NCI-H446 treated with DMSO at 0.1 percent for 48 hours (cell line): ENCODE measurements around the gene TGFBR2.

Experiments
- DNase-seq: peaks from one replicate; lab custom pipeline; 2025; lab: John Stamatoyannopoulos, UW

TGFBR2 gene

DNA sequence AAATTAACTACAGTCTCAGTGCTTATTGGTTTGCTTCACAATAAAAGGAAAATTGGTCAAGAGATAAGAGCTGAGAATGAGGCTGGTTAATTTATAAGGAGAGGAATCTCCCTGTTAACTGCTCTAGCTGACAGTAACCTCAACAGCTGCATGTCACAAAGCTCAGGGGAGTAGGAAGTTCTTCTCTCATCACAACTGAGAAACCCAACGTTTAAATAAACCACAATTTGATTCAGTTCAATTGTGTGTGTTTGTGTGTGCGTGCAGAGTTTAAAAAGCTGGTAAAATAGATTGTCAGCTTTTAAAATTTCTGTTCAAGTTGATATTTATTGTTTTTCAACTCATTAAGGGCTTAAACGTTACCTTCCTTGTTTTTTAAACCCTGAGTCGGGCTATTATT lies 3.5 kb upstream of the TGFBR2 start:
- no peak for DNase-seq

DNA sequence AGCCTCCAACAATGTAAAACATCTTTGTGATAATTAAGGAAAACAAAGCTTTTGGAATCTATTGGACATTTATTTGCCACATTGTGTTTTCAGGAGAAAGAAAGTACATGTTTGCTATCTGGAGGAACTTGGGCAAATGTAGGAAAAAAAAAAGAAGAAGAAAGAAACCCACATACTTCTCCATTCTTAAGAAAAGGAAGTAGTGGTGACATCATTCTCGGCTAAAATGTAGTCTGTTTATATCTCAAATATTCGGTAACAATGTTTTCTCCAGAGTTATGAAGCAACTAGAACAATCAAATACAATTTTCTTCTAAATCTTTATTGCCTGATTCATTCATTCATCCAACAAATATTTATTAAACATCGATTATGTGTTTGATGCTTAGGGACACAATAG lies 2.3 kb upstream of the TGFBR2 start:
- DNase-seq, result no peak

DNA sequence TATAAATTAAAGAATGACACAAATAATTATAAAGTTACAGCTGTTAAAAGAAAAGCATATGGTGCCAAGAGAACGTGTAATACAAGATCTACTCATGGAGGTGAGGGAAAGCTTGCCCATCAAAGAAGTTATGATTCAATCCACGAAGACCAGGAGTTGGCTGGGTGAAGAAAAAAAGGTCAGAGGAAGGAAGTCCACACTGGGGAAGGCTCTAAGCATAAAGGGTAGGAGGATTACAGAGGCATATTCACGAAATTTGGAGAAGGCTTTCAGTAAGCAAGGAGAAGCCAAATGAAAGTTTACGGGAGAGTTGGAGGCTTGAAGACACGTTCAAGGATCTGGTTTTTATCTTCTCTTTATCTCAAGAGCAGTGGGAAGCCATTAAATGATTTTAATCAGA lies 1.8 kb upstream of the TGFBR2 start:
- DNase-seq, result no peak

DNA sequence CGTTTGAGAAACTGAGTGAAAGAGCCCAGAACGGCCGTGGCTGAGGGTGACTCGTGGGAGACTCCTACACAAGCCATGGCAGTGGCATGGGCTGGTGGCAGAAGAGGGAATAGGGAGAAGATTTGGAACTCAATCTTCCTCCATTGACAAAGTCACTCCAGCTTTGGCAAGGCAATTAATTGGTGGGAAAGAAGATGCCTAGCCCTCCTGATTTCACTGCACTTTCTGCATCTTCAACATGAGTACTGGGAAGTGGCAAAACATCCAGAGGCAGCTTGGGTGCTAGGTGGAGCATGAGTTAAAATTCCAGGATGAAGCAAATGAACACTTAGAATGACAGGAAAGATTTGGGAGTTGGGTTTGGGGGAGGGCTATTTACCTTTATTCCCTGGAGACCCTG lies 1.4 kb upstream of the TGFBR2 start:
- DNase-seq, result no peak

DNA sequence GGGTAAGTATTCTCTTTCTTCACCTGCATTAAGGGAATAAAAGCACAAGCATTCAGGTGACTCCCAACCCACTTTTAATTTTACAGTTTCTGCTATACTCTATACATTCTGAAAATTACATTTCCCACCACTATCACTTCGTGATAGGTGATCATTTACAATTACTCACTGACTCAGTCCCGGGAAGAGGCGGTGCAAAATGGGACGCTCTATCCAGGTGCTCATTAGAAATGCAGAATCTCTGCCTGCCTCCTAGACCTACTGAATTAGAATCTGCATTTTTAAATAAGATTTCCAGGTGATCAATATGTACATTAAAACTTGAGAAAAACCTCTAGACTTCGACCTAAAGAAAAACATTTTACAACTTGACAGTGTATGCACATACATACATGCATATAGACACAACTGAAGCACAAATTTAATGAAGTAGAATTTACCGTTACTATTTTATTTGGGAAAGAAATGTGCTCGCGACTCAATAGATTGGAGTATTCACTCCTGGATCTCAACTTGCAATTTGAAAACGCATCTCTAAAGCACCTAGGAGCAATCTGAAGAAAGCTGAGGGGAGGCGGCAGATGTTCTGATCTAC lies 598 bp upstream of the TGFBR2 start:
- no peak for DNase-seq

DNA sequence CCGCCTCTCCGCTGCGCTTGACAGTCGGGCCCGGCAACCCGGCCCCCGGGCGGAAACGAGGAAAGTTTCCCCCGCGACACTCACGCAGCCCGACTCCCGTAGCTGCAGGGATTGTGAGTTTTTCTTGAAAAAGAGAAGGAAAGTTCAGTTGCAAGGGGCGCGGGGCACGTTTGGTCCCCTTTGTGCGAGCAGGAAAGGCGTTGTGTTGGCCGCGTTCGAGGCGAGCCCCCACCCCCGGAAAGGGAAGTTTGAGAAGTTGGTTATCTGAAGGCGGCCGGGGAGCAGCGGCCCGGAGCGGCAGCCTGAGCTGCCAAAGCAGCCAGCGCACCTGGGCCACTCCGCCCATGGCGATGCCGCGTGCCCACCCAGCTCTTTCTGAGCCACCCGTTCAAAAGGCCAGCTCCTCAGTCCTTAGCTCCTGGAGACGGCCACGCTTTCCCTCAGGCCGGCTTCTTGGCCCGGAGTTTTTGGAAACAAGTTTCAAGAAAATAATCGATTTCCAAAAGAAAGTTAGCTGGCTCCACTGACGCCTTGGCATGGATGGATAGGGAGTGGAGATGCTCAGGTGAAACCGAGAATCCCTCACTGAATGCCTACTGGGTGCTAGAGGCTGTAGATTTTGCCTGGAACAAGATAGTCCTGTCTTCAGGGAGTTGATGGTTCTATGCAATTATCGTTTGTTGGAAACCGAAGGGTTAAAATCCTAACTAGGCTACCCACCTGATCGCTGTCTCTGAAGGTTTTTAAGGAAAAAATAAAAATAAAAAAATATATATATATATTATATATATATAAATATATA lies 832 bp downstream of the TGFBR2 start:
- no peak for DNase-seq

DNA sequence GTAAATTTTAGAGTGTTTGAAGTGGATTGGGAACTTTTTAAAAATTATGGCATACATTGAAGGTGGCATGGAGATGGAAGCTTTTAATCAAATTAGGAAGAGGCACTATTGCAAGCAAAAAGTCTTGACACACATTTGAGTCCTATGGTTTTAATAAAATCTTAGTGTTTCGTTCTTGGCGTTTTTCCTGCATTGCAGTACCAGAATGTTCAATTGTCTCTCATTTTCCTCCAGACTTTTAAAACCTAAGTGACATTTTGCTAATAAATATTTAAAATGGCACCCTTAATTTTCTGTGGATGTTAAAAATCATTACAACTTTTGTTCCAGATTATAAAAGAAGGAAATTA lies 2.2 kb downstream of the TGFBR2 start:
- no peak for DNase-seq

DNA sequence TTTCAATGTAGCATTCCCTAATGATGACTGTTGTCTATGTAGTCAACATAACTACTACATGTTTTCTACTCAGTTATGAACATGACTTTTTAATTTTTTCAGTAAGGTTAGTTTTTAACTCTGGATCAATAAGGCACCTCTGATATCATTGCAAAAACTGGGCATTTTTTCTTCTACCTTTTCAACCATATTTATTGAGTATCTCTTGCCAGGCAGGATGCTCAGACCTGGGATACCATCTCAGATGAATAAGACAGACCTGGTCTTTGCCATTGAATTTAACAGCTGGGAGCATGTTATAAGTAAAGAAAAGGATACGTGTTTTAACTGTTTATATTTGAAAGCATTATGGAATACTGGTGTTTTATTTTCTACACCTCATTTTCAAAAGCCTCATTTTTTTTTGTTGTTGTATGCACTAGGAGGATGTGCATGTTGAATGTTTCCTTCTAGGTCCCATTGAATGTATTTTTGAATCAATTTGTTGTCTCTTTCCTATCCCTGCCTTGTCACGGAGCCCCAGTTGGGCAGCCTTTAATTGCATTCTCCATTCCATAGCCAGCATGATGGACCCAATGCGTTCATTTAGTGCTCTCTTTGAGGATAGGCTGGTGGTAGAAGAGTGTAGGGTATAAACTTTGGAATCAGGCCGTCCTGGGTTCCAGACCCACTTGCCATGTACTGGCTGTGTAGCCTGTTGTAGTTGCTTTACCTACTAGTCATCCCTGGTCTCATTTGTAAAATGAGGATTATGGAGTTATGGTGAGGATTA lies 3.7 kb downstream of the TGFBR2 start:
- no peak for DNase-seq

DNA sequence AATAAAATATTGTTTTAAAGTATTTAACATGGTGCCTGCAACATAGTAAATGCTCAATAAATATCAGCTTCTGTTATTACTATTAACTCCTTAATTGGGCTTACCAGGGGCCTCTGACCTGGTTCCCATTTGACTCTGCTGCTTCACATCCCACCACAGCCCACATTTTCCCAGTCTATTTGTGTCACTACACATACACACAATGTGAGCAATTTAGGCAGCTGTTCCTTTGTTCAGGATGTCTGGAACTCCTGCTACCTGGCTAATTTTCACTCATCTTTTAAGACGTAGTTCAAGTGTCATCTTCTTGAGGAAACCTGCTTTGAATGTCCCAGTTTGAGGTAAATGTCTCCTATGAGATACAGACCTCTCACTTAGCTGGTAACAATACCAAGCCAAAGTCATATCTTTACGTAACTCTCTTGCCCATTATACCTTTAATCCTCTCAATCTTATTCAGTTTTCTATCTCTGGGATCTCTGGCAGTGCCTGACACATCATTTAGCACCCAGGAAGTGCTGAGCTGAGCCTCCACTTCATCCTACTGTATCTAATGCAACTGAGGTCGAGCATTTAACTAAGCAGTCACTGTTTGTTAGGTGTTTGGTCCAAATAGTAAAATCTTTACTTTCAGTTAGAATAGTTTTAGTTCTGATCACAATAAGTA lies 4.4 kb downstream of the TGFBR2 start:
- no peak for DNase-seq

DNA sequence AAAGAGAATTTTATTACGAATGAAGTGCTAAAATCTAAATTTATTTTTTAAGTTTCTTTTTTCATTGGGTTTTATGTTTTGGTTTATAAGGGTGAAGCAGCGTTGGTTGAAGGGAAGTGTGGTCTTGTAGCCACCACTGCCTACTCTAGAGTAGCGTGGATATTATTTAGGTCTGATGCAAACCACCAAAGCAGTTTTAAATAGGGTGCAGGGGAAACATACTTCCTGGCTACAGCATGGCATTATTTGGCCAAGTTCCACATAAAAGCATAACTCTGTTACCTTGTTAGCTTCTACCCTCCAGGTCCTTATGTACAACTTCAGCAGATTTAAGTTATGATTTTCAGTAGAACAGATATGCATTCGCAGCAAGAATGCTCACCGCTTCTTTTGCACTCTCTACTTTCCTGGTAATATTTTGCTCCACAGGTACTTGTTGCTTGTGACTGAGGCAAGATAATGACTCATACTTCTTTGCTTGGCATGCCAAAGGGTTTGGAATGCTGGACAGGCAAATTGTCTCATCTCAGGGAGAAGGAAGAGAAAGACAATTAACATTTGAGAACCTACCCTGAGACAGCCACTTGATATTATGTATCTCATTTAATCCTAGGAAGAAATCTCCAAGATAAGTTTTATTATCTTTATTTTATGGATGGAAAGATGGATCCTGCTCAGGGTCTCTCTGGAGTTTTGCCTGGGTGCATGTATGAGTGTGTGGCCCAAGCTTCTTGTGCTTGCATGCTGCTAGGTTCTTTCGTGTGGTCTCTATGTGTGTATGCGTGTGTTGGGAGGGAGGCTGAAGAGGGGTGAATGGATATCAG lies 5.4 kb downstream of the TGFBR2 start:
- no peak for DNase-seq

DNA sequence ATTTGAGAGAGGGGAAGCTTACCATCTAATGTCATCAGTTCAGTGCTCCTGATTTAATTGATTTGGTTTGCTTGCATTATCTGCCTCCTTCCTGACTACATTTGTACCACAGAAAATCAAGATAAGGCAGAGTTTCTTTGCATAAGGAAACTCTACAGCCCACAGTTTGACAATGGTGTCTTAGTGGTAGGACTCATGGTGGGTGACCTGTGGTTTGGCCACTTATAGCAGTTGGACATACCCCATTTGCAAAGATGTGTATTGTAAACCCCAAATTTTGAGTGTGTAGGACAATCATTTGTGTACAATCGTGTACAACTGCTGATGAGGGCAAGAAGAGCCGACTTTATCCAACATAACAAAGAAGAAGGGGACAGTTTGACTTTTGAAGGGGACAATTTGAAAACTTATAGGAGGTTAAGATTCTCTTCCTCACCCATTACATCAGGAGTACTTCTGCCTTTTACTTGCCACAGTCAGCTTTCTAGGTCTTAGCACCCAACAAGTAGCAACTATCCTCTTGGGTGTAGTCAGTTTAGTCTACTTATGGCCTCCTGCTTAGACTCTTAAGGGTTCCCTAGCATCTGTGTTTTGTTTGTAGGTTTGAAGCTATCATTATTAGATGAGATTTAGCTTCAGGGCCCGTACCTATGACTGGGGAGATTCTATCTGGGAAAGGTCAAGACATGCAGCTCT lies 6.2 kb downstream of the TGFBR2 start:
- no peak for DNase-seq

DNA sequence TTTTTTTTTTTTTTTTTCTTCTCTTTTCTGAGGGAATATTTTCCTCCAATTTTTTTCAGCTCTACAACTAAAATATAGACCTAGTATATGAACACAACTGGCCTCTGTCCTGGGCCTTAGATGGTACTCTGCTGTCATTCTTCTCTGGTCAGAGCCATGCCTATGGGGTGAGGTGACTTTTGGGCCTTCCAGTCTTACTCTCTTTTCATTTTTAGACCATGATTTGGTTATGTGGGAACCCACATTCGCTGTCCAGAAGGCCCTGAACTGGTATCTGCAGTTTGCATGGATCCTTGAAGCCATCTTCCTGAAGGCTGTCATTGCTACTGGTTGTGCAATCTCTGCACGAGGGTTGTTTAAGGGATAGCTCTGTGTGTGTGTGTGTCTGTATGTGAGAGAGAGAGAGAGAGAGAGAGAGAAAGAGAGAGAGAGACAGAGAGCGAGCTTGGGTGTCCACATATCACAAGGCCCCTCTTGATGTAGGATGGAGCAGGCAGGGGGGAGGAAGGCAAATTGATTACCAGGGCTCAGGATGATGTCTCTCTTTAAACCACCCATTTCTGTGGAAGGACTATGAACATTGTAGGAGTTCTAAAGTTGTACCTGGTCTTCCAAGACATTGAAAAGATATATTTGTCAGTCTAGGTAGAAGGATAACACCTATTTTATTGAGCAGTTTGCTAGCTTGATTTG lies 6.9 kb downstream of the TGFBR2 start:
- no peak for DNase-seq

DNA sequence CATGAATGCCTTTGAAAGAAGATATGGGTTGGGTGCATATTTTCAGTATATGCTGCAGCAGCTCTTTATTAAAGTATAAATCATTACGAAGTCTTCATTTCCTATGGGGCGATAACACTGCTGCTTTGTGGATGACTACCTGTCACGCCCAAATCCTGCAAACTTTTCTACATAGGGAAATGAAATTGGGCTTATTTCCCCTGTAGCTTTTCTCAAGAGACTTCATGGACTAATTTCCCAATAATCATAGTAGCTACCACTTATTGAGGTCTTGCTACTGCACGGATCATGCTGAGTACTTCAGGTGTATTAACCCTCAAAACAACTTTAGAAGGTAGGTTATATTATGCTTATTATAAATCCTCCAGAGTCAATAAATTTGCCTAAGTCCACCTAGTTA lies 8.0 kb downstream of the TGFBR2 start:
- no peak for DNase-seq

DNA sequence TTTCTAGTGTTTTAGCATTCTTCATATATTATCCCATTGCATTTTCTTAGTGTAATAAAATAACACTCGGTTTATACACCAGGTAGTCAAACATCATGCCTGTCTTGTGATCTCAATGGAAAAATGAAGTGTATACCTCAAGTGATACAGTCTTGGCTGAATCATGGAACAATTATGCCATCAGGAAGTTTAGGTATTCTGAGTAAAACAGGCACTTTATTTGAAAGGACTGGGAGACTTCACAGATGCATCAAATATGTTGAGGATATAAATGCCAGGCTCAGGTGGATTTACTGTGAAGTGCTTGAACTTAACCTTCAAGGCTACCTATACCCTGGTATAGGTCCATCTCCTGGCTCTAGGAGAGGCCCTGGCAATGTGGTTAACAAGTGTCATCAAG lies 8.5 kb downstream of the TGFBR2 start:
- DNase-seq, result no peak

DNA sequence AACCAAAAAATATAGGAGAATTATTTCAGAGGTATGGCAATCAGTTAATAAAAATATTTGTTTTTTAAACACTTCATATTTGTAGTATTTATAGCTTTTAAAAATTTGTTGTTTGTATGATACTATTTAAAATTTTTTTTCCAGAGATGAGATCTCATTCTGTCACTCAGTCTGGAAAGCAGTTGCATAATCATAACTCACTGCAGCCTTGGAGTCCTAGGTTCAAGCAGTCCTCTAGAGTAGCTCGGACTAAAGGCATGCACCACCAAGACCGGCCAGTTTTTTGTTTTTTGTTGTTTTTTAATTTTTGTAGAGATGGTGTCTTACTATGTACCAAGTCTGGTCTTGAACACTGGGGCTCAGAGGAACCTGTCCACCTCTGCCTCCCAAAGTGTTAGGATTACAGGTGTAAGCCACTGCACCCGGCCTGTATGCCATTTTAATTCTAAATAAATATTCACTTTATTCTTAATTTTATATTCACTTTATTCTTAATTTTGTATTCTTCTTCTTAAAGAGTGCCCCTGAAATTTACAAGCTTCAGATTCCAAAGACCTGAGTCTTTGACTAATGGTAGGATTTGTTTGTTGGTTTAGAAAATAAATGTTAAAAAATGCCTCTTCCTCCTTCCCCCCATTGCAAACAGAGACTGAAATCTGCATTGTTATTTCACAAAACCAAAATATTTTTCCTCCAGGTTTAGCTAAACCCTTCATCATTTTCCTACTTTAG lies 9.4 kb downstream of the TGFBR2 start:
- no peak for DNase-seq

DNA sequence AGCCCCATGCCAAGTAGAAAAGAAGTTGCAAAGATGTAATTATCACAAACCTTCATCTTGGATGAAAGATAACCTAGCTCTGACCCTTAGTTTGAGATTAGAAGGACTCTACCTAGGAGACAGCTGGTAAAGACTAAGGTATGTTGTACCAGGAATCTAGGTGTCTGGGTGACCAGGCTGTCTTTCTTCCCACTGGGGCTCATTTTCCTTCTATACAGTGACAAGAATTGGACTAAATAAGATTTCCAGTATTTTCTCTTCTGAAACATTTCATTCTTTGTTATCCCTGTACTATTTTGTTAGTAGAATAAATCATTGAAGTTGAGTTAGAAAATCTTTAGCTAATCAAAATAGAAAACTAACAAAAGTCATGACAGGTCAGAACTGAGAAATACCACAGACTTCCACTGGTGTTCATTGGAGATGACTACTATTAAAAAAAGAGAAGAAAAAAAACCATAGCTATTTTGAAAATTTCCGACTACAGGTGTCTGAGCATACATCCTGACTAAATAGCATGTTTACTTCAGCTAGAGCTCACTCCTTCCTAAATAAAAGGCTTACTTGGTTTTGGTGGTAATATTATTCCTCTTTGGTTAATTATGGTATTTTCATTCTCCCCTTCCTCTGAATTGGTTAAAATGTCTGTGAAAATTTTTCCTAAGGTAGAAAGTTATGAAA lies 10.1 kb downstream of the TGFBR2 start:
- no peak for DNase-seq

DNA sequence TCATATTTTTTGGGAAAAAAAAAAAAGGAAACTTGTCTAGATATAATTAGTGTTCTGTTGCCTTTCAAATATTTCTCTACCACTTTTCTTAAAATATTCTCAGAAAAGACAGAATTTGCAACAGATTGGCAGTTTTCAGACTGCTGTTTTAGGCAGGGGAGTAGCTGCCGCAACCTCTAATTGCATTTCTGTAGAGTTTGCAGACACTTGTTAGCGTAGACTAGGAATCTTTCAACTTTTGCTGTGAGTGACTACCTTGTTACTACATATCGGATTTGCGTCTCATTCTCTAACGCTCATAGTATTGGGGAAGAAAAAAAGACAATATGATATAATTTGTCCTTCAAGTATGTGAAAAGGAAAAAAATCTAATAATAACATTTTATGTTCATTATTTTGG lies 10.7 kb downstream of the TGFBR2 start:
- DNase-seq, result no peak

DNA sequence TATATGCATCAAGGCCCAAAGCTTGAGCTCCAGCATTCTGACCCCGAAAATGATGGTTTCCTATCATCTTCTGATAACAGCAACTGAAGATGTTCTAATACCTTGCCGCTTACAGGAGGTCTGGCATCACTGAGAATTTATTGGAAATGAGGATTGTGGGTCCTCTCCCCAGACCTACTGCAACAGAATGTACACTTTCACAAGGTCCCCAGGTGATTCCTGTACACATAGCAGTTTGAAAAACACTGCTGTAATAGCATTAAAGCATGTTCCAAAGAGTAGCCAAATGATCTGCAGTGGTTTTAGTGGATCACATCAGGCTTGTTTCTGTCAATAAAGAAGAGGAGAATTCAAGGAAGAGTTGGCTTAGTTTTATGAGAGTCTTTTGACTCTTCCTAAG lies 11.3 kb downstream of the TGFBR2 start:
- DNase-seq, result no peak

DNA sequence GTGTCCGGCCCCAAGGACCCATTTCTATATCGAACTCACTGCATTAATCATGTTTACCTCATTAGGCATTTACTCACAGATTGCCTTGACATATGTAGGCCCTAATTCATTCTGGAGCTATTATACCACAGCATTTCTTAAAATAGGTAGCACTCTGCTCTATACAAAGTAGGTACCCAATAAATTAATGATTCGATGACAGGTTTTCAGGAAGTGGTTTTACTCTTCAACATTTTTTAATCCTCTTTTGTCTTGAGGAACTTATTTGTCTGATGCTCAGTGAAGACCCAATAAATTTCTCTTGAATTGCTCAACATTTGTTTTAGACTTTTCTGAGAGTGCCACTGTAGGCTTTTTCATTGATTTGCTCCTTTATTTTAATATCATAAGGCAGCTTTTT lies 12.1 kb downstream of the TGFBR2 start:
- DNase-seq, result no peak
